Calu3 (cell line): ENCODE results near the gene NBEA. TPM values are rescaled to one million over a fixed set of nuclear protein-coding genes. Genes with fewer than 3 reads are reported as not detected.

ENCODE experiments used
- Bru-seq: library from RNA; stranded (reverse); fragments of 400-500 nt; gene quantifications from one replicate; lab custom pipeline; 2021; lab: Mats Ljungman, UMichigan
- BruChase-seq, 2 experiments: library from RNA; stranded (reverse); fragments of 400-500 nt; gene quantifications; one replicate each; lab custom pipeline; 2021; lab: Mats Ljungman, UMichigan
- BruUV-seq: library from RNA; stranded (reverse); fragments of 400-500 nt; replicated peaks from 2 replicates; lab custom pipeline; 2021; lab: Mats Ljungman, UMichigan
- CTCF ChIA-PET: fragments of 300-600 bp; sonication (Branson Sonifier 250); formaldehyde crosslinking; loops from one replicate; lab custom pipeline; 2022; ENCODE audit warnings: antibody characterized with exemption; lab: Charles Lee
- DNase-seq: peaks from one replicate; pipeline ENCODE4 v3.0.0; 2022
- H3K27ac Mint-ChIP-seq: one replicate; pipeline ENCODE4 v1.8.0; 2022; ENCODE audit warnings: mixed read lengths; ENCODE audit not compliant: unreplicated experiment
- H3K27me3 Mint-ChIP-seq: one replicate; pipeline ENCODE4 v1.8.0; 2022; ENCODE audit warnings: mixed read lengths; ENCODE audit not compliant: unreplicated experiment
- H3K36me3 Mint-ChIP-seq: one replicate; pipeline ENCODE4 v1.8.0; 2022; ENCODE audit warnings: mild to moderate bottlenecking, moderate library complexity, mixed read lengths; ENCODE audit not compliant: insufficient read depth, unreplicated experiment
- H3K4me1 Mint-ChIP-seq: one replicate; pipeline ENCODE4 v1.8.0; 2022; ENCODE audit warnings: mild to moderate bottlenecking, low read depth, mixed read lengths; ENCODE audit not compliant: unreplicated experiment
- H3K4me3 Mint-ChIP-seq: one replicate; pipeline ENCODE4 v1.8.0; 2022; ENCODE audit warnings: mild to moderate bottlenecking, low read depth, moderate library complexity, mixed read lengths; ENCODE audit not compliant: unreplicated experiment
- H3K9me3 Mint-ChIP-seq: one replicate; pipeline ENCODE4 v1.8.0; 2022; ENCODE audit warnings: low read depth, mixed read lengths; ENCODE audit not compliant: unreplicated experiment
- CTCF ChIP-seq: fragments of 200-600 bp; IDR thresholded peaks from one replicate; pipeline ENCODE4 v1.8.0; 2022; ENCODE audit warnings: antibody characterized with exemption; ENCODE audit not compliant: unreplicated experiment
- intact Hi-C: fragments of 100-400 bp; cut with micrococcal nuclease; formaldehyde crosslinking; loops from one replicate; pipeline ENCODE4 v1.10.0; 2022; ENCODE audit not compliant: unreplicated experiment
- long read RNA-seq: library from polyadenylated mRNA; stranded (forward); transcript quantifications from one replicate; pipeline ENCODE4 v2.0.0, GENCODE V29; 2022
- total RNA-seq: library from RNA; stranded (reverse); gene quantifications from 2 replicates; pipeline ENCODE4 v1.2.3, GENCODE V29; 2022

NBEA gene
- total RNA-seq (18.0 and 21.4 TPM in 2 replicates), Bru-seq, nascent RNA (percentile 78 among the genes with signal in this experiment), BruChase-seq, experiment 1, labeled RNA remaining after a 6-hour chase (percentile 54 among the genes with signal in this experiment), BruChase-seq, experiment 2, labeled RNA remaining after a 2-hour chase (percentile 54 among the genes with signal in this experiment)
- long read RNA-seq, partial matches to known transcripts, result 1 of 2 reads
- long read RNA-seq, other reads (novel, unspliced or antisense), result 1 of 2 reads

GRCh38 chr13:34941835-34942731 lies at the start of gene NBEA:
Gene NBEA (plus strand): TSS chr13:34942270. CDS start chr13:34942821, 551 bp downstream.
- TF ChIP-seq CTCF, result no peak
- Mint-ChIP-seq H3K27me3 (no peaks in the 10 kb centered on the region), H3K9me3 (no peaks in the 10 kb centered on the region), H3K4me3 (peak within 1 kb of the TSS; percentile 68), H3K4me1 (no peaks in the 10 kb centered on the region), H3K36me3 (peaks cover 30% of the 10 kb centered on the region), H3K27ac (peak within 1 kb of the TSS; percentile 84)
- BruUV-seq, result no TSS peak
- DNase-seq, result peak; percentile 91
- CTCF ChIA-PET, result interaction anchor here (0.6 to 0.7 kb wide), 3 partner anchors 73 to 735 kb away, joined by 3 to 4 read pairs (median 3); no protein-coding TSS in a partner anchor
- intact Hi-C loops, result loop anchor here (5.0 kb wide), 3 partner anchors 80 to 785 kb away; no protein-coding TSS in a partner anchor

- H3K27me3 Mint-ChIP-seq, result no peaks in the 10 kb centered on the region
- intact Hi-C loops, result no loop called here
- H3K27ac Mint-ChIP-seq, result no peak overlapping the region
- H3K36me3 Mint-ChIP-seq, result no peaks in the 10 kb centered on the region
- H3K9me3 Mint-ChIP-seq, result no peaks in the 10 kb centered on the region
- H3K4me1 Mint-ChIP-seq, result peaks cover 5% of the 10 kb centered on the region
- BruUV-seq, result no TSS peak
- no peak for TF ChIP-seq CTCF
- CTCF ChIA-PET, result interaction anchor here (0.5 to 0.8 kb wide), 2 partner anchors 15 to 63 kb away, joined by 3 read pairs; no protein-coding TSS in a partner anchor
- H3K4me3 Mint-ChIP-seq, result no peak overlapping the region
- DNase-seq, result no peak
Observed at GRCh38 chr13:34894756-34895155, 47.3 kb upstream of the NBEA start.

GRCh38 chr13:34897220-34897619 lies 44.9 kb upstream of the NBEA start:
- no peak overlapping the region for H3K4me3 Mint-ChIP-seq
- TF ChIP-seq CTCF, result no peak
- H3K27me3 Mint-ChIP-seq, result no peaks in the 10 kb centered on the region
- peaks cover 5% of the 10 kb centered on the region for H3K4me1 Mint-ChIP-seq
- no TSS peak for BruUV-seq
- CTCF ChIA-PET, result no interaction called here
- DNase-seq, result no peak
- no peaks in the 10 kb centered on the region for H3K36me3 Mint-ChIP-seq
- no peaks in the 10 kb centered on the region for H3K9me3 Mint-ChIP-seq
- intact Hi-C loops, result no loop called here
- H3K27ac Mint-ChIP-seq, result no peak overlapping the region

- Mint-ChIP-seq H3K27ac (no peak overlapping the region), H3K4me1 (peaks cover 1% of the 10 kb centered on the region)
Observed at GRCh38 chr13:34899888-34900287, 42.2 kb upstream of the NBEA start.

More at GRCh38 chr13:34899888-34900287, 42.2 kb upstream of the NBEA start:
- CTCF ChIA-PET, result interaction anchor here (0.6 kb wide), 1 partner anchor 744 kb away, joined by 7 read pairs; no protein-coding TSS in a partner anchor
- no TSS peak for BruUV-seq
- intact Hi-C loops, result no loop called here
- Mint-ChIP-seq H3K36me3 (no peaks in the 10 kb centered on the region), H3K27me3 (no peaks in the 10 kb centered on the region), H3K9me3 (no peaks in the 10 kb centered on the region), H3K4me3 (no peak overlapping the region)
- TF ChIP-seq CTCF, result no peak
- no peak for DNase-seq
